GM11168 (cell line): ENCODE measurements around the gene DYSF.

Experiments
- in situ Hi-C: fragments of 300-500 bp; cut with MboI; formaldehyde crosslinking; loops from one replicate; pipeline ENCODE4 v1.12.0; 2022; ENCODE audit warnings: low sequenced_read_pairs; ENCODE audit not compliant: unreplicated experiment

Gene DYSF

DNA sequence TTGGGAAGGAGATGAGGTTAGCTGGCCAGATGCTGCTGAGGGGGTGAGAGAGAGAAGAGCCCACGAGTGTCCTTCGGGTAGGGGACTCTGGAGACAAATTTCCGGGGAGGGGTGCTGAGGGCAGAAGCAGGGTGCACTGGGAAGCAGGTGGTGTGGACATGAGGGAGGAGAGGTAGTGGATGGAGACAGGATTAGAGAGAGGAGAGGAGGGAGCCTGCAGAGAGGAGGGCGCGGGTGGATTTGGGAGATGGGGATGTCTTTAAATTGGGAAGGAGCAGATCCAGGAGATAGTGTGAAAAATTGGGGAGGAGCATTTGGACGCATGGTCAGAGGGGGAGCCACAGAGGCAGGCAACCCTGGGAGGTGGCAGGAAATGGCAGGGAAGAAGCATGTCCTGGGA, 154.7 kb downstream of the DYSF start:
- in situ Hi-C loops: no loop called here

DNA sequence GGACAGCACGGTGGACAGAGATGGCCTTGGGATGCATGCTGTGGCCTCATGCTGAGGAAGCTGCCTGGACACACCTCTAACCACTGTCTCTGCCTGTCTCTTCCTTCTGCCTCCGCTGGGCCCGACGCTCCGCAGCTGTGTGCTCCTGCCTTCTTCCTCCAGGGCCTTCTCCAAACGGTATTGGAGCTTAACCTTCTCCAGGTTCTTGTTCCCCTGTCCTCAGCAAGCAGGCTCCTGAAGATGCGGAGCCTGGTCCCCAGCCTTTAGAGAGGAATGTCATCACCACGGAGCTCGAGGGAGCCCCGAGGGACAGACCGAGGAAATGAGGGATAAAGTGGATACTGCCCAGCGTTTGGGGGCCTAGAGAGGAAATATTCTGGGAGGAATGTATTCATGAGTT, 155.1 kb downstream of the DYSF start:
- in situ Hi-C loops: no loop called here

DNA sequence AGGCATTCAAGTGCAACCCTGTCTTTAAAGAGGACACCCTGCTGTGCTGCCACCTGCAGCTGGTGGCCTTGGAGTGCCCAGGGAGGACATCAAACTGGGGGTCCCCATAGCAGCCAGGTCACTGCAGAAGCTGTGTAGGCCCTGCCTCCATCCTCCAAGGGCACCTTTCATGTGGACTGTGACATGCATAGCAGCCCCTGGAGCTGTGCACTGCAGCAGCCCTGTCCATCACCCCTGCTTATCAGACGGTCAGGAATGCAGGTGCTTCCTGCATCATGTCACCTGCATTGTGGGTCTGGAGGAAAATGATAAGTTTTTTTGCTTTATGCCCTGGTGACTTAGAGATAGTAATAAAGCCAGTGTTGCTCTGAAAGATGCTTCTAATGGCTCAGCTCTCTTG, 155.7 kb downstream of the DYSF start:
- in situ Hi-C loops: no loop called here

DNA sequence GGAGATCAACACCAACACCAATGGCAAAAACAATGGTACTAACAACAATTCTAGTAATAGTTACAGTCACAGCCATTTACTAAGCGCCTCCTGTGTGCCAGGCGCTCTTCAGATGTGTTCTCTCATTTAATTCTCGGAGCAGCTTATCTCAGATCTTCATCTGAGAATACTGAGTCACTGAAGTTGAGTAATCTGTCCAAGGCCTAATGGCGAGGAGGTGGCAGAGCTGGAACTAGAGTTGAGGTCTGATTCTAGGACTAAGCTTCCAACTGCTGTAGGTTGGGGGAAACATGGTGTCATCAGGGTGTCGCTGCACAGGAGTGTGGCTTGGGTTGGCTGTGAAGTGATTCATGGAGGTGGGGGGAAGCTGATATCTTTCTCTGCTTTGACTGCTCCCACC, 156.1 kb downstream of the DYSF start:
- in situ Hi-C loops: no loop called here

DNA sequence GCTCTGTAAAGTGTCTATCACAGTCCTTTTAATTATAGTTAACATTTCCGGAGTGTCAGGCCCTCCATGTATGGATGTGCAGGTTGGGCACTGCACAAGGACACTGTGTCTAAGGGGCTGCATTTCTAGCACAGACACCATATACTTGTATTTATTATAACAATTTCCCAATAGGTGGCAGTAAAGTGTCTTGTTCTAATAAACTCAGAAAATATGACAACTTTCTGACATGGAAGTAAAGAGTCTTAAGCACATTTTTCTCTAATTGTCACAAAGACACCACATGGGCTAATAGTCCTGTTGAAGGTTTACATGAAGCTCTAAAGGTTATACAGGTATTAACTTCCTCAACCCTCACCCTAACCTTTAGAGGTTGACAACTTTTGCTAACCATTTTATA, 156.6 kb downstream of the DYSF start:
- in situ Hi-C loops: no loop called here

DNA sequence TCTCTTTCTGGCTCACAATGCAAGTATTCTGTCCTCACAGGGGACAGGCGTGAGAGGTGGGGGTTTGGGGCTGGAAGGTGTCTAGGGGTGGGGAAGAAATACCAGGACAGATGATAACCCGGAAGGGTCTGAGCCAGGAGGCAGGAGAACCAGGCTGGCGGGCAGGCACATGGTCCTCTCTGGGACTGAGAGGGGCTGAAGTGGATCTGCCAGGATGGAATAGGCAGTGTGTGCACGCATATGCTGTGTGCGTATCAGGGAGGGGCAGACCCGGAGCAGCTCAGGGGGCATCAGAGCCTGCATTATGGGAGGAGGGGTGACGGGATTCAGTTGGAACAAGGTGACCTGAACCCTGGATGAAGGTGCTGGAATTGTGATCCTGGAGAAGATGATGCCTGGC, 157.3 kb downstream of the DYSF start:
- in situ Hi-C loops: no loop called here

DNA sequence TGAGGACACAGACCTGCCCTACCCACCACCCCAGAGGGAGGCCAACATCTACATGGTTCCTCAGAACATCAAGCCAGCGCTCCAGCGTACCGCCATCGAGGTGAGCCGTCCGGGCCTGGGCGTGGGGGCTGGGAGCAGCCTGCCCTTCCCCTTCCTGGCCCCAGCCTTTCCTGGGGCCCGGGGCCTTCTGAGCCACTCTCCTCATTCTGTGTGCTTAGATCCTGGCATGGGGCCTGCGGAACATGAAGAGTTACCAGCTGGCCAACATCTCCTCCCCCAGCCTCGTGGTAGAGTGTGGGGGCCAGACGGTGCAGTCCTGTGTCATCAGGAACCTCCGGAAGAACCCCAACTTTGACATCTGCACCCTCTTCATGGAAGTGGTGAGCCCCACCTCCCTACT, 157.9 kb downstream of the DYSF start:
- in situ Hi-C loops: no loop called here

DNA sequence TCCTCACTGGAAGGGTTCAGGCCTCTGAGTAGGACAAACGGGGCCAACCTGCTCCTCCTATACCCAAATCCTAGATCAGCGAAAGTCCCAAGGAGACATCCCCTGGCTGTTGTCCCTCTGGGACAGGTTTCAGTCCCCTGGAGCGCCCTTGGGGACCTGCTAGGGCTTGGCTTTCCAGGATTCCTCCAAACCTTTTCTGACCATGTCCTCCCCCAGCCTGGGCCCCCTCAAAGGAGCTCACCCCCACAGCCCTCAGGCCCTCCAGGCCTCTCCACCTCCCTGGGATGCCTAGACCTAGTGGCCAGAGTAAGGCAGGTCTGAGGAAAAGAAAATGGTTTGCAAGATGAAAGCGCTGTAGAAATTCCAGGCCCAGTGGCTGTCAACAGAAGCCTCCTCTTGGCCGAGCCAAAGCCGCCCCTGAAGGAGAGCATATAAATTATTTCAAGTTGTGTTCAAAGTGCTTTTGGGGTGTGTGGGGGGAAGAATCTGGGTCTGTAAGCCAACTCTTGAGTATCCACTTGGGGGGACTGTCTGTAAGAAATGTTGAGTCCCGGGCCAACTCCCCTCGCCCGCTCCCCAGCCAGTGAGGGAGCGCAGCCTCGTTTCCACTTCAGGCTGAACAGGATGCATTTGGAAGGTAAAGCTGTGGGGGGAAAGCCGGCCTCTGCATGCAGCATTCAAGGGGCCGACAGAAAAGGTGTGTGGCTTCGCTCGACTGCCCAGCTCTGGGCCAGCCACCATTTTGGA, 158.6 kb downstream of the DYSF start:
- in situ Hi-C loops: no loop called here

DNA sequence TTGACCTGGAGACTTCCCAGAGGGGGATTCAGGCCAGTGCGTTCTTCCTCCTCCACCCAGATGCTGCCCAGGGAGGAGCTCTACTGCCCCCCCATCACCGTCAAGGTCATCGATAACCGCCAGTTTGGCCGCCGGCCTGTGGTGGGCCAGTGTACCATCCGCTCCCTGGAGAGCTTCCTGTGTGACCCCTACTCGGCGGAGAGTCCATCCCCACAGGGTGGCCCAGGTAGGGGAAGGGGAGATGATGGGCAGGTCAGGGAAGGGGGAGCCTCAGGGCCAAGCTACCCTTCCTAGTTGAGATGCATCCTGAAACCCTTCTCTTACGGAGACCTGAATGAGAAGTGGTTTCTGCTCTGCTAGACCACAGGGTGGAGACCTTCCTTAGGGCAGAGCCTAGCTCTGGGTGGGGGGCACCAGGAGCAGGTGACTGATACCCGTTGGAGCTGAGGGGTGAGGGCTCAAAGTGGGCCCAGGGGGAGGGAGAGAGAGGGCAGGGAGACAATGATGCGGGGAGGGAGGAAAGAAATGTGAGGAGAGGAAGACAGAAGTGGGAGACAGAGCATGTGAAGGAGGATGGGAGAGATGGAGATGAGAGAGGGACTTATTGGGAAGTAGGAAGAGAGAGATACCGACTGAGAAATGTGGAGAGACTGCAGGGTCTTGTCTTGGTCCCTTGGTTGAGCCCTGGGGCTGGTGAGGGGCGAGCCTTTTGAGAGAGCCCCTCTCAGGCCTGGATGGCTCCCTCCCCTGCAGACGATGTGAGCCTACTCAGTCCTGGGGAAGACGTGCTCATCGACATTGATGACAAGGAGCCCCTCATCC, 159.4 kb downstream of the DYSF start:
- in situ Hi-C loops: no loop called here

DNA sequence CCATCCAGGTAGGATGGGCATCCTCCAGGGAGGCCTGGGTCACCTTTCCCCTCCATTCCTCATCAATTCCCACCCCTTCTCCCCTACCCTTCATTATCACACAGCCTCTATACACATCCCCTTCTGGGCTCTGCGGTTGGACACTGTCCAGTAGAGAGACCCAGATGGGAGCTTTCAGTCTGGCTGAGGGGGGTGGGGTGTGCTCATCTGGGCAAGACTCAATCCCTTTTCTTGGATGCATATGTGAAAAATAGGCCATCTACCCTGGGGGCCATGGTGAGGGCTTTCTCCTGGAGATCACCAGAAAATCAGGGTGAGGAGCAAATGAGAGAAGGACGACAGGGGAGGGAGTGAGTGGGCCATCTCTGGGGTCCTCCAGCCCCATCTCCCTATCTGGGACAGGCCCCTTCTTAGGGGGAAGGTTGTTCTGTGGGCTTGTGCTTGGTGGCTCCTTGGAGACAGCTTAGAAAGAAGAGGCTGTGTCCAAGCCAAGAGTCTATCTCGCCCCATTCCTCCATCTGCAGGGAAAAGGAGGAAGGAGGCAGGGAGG, 160.1 kb downstream of the DYSF start:
- in situ Hi-C loops: no loop called here

DNA sequence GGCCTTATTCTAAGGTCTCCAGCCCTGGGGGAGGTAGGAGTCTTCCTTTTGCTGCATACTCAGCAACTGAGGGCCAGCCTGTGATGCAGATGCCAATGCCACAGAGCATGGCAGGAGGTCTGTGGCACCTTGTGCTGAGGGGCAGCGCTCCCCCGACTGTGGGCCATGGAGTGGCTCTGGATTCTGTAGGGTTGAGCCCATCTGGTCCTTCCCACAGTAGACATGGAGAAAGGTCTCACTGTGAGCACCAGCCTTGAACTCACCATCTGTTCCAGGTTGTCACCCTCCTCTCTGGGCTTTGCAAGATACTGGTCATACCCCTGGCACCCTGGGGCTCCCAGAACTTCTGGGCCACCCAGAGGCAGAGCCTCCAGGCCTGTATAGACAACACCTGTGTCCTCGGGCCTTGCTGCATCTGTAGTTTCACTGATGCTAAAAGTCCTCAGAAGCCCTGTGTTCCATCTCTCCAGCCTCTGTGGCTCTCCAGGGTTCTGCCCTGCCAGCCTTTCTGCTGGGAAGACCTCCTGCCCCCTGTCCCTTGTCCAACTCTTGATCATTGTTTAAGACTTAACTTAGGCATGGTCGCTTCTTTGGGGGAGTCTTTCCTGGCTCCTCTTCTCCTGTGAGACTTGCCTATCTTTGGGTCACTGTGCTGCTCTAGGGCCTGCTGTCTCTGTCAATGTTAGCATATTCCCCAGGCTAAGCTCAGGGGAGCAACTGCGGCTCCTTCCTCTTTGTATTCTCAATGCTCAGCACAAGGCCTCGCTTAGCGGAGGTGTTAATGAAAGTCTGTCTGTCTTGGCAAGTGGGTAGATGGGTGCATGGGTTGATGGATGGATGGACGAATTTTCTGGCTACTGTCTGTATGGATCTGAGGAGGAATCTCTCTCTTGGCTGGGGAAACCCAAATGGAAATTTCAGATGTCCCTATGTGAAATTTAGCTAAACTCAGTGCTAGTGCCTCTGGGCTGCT, 160.9 kb downstream of the DYSF start:
- in situ Hi-C loops: no loop called here

DNA sequence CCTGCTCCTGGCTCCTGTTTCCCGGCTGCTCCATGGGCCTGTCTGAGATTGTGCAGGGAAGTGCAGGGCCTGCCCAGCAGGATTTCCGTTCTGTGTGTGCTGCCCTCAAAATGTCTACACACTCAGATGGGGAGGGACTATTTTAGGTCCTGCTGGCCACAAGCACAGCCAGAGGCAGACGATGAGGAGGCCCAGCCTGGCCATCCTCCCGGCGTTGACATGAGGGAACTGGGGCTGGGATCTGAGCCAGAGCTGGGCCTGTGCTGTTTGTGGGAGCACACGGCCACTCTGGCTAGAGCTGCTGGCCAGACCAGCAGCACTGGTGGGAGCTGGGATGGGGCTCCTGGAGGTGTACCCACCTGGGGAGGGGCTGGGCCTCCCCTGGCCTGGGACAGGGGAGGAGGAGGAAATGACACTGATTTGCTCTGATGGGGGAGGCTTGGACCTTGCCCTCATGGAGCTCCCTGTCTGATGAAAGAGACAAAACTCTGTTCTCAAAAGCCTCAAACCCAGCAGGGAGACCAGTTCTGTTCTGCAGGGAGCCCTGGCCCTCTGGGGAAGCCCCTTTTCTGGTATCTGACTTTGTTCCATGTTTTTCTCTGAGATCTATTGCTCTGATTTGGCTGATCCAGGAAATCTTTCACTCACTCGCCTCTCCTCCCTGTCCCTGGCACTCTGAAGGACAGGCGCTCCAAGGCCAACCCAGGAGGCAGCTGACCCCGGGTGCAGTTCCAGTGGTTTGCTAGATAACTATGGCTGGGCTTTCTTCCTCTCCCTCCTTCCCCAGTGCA, 161.8 kb downstream of the DYSF start:
- in situ Hi-C loops: no loop called here

DNA sequence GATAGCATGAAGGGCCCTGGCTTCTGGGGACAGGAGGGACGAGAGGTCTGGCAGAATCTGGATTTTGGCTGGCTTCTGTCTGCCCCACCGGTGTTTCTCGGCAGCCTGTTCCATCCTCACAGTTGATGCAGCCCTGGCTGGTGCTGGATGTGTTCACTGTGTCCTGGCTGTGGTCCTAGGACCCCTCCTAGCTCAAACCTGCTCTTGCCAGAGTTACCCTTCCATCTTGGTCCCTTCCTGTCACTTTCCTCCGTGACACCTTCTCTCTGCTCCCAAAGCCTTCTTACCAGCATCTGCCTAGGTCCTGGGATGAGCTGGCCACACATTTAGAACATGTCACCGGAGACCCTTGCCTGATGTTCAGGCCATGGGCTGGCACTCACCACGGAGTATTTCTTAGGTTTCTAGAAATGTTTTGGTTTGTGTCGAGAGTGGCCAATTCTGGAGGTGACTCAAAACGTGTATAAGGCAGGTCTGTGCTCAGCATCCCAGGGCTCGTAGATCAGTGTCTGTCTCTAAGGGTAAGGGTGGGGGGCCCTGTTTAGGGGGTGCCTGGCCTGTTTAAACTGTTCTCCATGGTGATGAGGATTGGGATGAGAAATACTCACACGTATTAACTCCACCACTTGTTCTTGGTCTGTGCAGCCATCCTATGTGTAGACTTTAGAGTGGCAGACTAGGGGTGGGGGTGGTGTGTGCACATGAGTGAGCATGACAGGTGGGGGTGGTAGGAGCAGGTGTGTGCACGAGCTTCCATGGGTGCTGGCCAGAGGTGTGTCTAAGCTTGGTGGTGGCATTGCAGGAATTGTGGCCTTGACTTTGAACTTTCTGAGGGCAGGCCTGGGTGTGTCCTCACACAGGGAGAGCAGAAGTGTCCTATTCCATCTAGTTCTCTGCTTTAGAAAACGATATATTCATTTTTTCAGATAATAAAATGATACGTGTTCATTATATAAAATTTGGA, 162.7 kb downstream of the DYSF start:
- in situ Hi-C loops: no loop called here

DNA sequence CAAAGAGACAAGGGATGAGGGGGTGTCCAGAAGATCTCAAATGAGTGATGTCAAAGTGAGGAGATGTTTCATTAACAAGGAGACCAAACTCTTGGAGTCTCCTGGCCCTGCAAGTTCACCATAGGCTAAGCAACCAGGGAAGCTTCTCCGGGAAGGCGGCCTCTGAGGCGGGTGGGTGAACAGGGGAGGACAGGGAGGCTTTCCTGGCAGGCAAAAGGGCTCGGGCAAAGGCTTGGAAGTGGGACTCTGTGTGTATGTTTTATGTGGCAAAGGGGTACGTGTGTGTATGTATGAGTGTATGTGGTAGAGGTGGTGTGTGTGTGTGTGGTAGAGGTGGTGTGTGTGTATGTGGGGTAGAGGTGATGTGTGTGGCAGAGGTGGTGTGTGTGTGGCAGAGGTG, 163.9 kb downstream of the DYSF start:
- in situ Hi-C loops: no loop called here

DNA sequence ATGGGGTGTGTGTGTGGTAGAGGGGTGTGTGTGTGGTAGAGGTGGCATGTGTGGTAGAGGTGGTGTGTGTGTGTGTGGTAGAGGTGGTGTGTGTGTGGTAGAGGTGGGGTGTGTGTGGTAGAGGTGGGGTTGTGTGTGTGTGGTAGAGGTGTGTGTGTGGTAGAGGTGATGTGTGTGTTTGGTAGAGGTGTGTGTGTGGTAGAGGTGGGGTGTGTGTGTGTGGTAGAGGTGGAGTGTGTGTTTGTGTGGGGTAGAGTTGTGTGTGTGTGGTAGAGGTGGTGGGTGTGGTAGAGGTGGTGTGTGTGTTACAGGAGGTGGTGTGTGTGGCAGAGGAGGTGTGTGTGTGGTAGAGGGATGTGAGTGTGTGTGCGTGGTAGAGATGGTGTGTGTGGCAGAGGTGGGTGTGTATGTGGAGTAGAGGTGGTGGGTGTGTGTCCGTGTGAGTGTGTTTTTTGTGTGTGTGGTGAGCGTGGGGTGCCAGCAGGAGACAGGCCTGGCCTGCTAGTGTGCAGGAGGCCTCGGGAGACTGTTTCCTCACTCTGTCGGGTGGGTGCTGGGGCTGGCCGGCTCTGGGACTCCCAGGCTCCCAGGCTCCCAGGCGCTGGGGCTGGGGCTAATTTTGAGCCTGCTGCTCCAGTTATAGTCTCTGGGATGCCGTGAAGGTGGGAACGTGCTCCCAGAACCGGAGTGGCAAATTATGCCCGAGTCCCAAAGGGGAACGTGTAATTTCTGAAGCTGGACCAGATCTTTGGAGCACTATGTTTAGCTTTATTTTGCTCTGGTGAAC, 165.2 kb downstream of the DYSF start:
- in situ Hi-C loops: no loop called here

DNA sequence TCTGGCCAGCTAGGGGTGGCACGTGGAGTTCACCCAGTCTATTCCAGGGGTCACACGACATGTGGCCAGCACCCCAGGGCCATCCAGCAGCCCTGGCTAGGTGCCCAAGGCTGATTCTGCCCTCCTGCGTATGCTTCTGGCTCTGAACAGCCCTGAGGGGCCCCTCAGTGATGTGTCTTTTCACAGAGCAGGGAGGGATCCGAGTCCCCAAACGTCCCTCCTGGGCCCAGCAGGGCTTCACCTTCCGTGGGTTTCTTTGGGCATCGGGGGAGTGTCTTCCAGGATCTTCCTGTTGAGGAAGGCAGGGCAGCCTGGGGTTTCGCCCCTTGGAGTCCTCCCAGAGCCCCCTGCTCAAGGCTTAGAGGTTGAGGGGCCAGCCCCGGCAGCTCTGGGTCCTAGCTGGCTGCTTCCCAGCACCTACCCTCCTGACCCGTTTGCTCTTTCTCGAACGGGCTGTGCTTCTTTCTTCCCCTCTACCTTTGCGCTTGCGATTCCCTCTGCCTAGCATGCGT, 165.9 kb downstream of the DYSF start:
- in situ Hi-C loops: no loop called here

DNA sequence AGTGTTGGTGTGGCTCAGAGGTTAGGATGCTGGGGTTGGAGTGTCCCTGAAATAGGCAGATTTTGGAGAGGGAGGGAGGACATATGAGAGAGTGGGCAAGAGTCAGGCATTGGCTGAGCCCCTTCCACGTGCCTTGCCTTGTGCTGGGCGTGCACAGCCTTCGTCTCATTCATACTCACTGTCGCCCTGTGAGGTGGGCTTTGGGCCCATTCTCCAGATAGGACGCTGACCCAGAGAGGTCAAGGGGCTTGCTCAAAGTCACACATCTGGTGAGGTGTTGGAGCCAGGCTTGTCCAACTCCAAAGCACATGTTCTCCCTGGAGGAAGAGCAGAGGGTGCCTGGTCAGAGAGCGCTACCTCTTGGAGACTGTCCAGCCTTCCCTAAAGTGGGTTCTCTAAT, 166.8 kb downstream of the DYSF start:
- in situ Hi-C loops: no loop called here

DNA sequence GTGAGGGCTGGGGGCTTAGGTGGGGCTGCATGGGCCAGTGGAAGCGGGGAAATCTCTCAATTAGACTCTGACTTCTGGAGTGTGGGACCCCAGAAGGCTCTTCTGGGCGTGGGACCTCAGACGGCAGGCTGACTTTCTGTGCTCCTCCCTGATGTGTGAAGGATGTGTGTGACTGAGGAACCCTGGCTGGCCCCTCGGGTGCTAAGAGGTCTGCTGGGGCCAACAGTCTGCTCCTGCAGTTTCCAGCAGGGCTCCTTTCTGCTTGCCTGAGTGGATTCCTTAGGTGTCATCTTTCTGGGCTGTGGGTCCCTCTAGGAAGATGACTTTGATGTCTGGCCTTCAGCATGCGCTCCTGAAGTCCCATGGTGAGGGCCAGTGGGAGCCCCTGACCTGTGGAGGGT, 167.5 kb downstream of the DYSF start:
- in situ Hi-C loops: no loop called here
